Stimulated activated CD8-positive, alpha-beta memory T cell treated with anti-CD3 and anti-CD28 coated beads, Interleukin-7, amount 100 ng/mL, for 24 hours (primary cell): ENCODE results near the gene RILPL2.
"Not testable (repeated sequence)": the region's sequence is repeated elsewhere in the genome, so short reads cannot be mapped to it uniquely, and the experiment has no call there.

ENCODE experiments used
- DNase-seq: peaks from one replicate; pipeline ENCODE4 v3.0.0-alpha.2; 2020; ENCODE audit warnings: low read depth

The RILPL2 gene

DNA sequence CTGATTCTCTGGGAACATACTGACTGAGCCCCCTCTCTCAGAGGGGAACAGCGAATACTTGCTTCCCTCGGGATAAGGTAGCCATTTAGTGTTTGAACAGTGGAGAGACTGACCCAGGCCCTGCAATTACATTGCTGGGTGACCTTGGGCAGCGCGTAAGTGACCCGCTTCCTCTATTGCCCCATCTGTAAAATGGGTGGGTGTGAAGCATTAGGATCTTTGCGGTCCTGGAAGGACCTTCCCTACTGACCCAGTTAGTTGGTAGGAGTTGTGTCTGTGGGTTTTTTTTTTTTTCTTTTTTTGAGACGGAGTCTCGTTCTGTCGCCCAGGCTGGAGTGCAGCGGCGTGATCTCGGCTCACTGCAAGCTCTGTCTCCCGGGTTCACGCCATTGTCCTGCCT lies 53.8 kb downstream of the RILPL2 start:
- DNase-seq: no peak

DNA sequence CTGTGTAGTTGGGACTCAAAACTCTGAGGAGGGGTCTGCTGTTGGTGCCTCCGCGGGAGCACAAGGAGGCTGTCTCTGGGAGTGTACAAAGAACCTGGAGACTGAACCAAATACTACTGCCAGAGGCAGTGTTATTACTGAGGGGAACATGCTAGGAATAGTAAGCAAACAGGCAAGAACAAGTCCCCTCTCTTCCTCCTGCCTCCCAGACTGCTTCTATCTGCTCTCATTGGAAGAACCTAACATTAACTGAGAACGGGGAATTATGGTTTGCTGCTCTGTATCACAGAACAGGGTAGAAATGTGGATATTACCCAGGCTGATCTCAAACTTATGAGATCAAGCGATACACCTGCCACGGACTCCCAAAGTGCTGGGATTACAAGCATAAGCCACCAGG lies 57.1 kb downstream of the RILPL2 start:
- no peak for DNase-seq

- not testable (repeated sequence) for DNase-seq
Observed at GRCh38 chr12:123372415-123372814, 64.1 kb downstream of the RILPL2 start.

DNA sequence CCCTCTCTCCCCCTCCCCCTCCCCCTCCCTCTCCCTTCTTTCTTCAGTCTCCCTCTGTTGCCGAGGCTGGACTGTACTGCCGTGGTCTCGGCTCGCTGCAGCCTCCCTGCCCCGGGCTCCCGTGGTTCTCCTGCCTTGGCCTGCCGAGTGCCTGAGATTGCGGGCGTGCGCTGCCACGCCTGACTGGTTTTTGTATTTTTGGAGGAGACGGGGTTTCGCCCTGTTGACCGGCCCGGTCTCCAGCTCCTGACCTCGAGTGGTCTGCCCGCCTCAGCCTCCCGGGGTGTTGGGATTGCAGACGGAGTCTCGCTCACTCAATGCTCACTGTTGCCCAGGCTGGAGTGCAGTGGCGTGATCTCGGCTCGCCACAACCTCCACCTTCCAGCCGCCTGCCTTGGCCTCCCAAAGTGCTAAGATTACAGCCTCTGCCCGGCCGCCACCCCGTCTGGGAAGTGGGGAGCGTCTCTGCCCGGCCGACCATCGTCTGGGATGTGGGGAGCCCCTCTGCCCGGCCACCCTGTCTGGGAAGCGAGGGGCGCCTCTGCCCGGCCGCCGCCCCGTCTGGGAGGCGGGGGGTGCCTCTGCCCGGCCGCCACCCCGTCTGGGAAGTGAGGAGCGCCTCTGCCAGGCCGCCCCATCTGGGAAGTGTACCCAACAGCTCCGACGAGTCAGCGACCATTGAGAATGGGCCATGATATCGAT lies 64.7 kb downstream of the RILPL2 start:
- DNase-seq: not testable (repeated sequence)

DNA sequence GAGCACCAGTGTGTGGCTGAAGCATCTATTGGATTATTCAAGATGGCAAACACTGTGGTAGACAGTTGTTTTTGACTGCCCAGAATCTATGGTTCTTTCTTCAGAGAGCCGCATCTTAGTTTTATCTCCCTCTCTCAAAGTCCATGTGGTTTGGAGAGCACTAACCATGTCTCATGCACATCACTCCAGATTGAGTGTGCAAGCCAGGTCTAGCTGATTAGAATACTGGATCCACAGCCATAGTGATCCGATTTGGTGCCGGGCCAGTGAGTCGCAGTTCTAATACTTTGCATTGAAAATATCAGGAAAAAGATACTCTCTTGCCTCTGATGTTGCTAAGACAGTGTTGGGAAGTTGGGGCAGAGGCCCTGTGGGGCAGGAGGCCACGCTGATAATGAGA lies 67.3 kb downstream of the RILPL2 start:
- no peak for DNase-seq

DNA sequence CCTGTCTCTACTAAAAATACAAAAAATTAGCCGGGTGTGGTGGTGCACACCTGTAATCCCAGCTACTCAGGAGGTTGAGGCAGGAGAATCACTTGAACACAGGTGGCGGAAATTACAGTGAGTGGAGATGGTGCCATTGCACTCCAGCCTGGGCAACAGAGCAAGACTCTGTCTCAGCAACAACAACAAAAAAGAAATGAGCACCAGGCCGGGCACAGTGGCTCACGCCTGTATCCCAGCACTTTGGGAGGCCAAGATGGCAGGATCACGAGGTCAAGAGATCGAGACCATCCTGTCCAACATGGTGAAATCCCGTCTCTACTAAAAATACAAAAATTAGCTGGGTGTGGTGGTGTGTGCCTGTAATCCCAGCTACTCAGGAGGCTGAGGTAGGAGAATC lies 68.1 kb downstream of the RILPL2 start:
- not testable (repeated sequence) for DNase-seq

DNA sequence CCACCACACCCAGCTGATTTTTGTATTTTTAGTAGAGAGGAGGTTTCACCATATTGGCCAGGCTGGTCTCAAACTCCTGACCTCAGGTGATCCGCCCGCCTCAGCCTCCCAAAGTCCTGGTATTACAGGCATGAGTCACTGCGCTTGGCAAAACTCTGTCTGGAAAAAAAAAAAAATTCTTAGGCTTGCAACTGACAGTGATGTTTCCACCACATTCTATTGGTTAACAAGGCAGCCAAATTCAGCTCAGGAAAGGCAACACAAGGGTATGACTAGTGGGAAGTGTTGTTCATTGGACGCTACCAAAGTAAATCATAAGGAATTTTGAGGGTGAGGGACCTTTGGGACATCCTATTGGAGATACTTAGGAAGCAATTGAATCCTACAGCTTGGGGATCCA lies 69.0 kb downstream of the RILPL2 start:
- DNase-seq: no peak
